ENCODE results near the gene MCM8. TPM values are rescaled to one million over a fixed set of nuclear protein-coding genes. Genes with fewer than 3 reads are reported as not detected.

Gene MCM8
- polyA plus RNA-seq, 1 donor (not counting 4 experiments of a cell fraction or from before 2014, with no cell fraction given), result 7.0 TPM

- no peak overlapping the region for H2AFZ ChIP-seq (ENCODE audit: control insufficient read depth, low read length)
- peaks cover 13 to 19% of the 10 kb centered on the region in 2 experiments for H3K36me3 ChIP-seq (ENCODE audit: control insufficient read depth in 2 of 2, extremely low read depth in 1 of 2, insufficient read depth in 2 of 2, low read length in 2 of 2)
These were observed 89.3 kb downstream of the MCM8 start for GRCh38 chr20:6039766-6040165.

DNA sequence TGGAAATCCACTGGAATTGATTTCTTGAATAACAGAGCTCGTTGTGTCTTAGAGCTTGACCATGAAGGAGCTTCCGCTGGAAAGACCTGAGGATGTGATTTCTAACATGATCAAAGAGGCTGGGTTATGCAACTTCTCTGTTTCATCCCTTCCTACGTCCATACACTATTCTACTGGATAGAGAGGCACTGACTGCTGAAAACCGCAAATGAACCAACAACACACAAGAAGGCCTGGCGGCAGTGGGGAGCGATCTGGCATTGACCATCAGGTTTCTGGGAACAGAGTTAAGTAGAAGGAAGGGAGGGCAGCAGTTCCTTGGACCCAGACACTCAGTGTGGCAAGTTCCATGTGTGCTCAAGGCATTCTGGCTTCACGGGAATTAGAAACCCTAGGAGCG lies 90.1 kb downstream of the MCM8 start:
- no peak for TF ChIP-seq EZH2 (IDR thresholded peaks at IDR 0.05; ENCODE audit: low read length)
- TF ChIP-seq, protein P1, sequence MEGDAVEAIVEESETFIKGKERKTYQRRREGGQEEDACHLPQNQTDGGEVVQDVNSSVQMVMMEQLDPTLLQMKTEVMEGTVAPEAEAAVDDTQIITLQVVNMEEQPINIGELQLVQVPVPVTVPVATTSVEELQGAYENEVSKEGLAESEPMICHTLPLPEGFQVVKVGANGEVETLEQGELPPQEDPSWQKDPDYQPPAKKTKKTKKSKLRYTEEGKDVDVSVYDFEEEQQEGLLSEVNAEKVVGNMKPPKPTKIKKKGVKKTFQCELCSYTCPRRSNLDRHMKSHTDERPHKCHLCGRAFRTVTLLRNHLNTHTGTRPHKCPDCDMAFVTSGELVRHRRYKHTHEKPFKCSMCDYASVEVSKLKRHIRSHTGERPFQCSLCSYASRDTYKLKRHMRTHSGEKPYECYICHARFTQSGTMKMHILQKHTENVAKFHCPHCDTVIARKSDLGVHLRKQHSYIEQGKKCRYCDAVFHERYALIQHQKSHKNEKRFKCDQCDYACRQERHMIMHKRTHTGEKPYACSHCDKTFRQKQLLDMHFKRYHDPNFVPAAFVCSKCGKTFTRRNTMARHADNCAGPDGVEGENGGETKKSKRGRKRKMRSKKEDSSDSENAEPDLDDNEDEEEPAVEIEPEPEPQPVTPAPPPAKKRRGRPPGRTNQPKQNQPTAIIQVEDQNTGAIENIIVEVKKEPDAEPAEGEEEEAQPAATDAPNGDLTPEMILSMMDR (optimal IDR thresholded peaks at IDR 0.05 in 1 of 3, IDR thresholded peaks at IDR 0.05 in 1 of 3, conservative IDR thresholded peaks at IDR 0.05 in 1 of 3; ENCODE audit: extremely low read depth in 1 of 3, insufficient read depth in 2 of 3, low read length in 3 of 3), result no peak
- DNase-seq (ENCODE audit: low read depth, low spot score) (no peak), FAIRE-seq (no peak)
- no peak overlapping the region for H3K27ac ChIP-seq (ENCODE audit: control insufficient read depth, insufficient read depth, low read length)
- H3K27me3 ChIP-seq (ENCODE audit: control insufficient read depth, extremely low read depth, insufficient read depth, low read length), result no peaks in the 10 kb centered on the region
- no peak overlapping the region for H3K4me3 ChIP-seq (ENCODE audit: control insufficient read depth in 2 of 3, extremely low read depth in 1 of 3, insufficient read depth in 2 of 3, low read depth in 1 of 3, low read length in 3 of 3)
- peaks cover 13 to 18% of the 10 kb centered on the region in 2 experiments for H3K36me3 ChIP-seq (ENCODE audit: control insufficient read depth in 2 of 2, extremely low read depth in 1 of 2, insufficient read depth in 2 of 2, low read length in 2 of 2)
- no peak overlapping the region for H3K4me2 ChIP-seq (ENCODE audit: control insufficient read depth, extremely low read depth, insufficient read depth, low read depth, low read length)
- H2AFZ ChIP-seq (ENCODE audit: control insufficient read depth, low read length), result no peak overlapping the region
- dilution Hi-C loops (cut with MboI; ENCODE audit: extremely low pct_ligation_motif_present, low sequenced_read_pairs), result no loop called here
- H3K9me3 ChIP-seq (ENCODE audit: control insufficient read depth, low read depth, low read length), result no peaks in the 10 kb centered on the region
- no peaks in the 10 kb centered on the region for H3K9me1 ChIP-seq (ENCODE audit: control insufficient read depth, extremely low read depth, insufficient read depth, low read length)
- no peaks in the 10 kb centered on the region for H3K4me1 ChIP-seq (ENCODE audit: control insufficient read depth, extremely low read depth, insufficient read depth, low read length)
- no peaks in the 10 kb centered on the region for H3K79me2 ChIP-seq (ENCODE audit: control insufficient read depth, insufficient read depth, low read length)
- H3K9ac ChIP-seq (ENCODE audit: control insufficient read depth, extremely low read depth, insufficient read depth, low read length), result no peak overlapping the region
- no peaks in the 10 kb centered on the region for H4K20me1 ChIP-seq (ENCODE audit: control insufficient read depth, extremely low read depth, insufficient read depth, low read length)

More at GRCh38 chr20:6039766-6040165, 89.3 kb downstream of the MCM8 start:
- Histone ChIP-seq H3K9ac (ENCODE audit: control insufficient read depth, extremely low read depth, insufficient read depth, low read length) (no peak overlapping the region), H3K4me1 (ENCODE audit: control insufficient read depth, extremely low read depth, insufficient read depth, low read length) (no peaks in the 10 kb centered on the region), H3K27ac (ENCODE audit: control insufficient read depth, insufficient read depth, low read length) (no peak overlapping the region), H3K9me3 (ENCODE audit: control insufficient read depth, low read depth, low read length) (no peaks in the 10 kb centered on the region), H3K9me1 (ENCODE audit: control insufficient read depth, extremely low read depth, insufficient read depth, low read length) (no peaks in the 10 kb centered on the region), H3K79me2 (ENCODE audit: control insufficient read depth, insufficient read depth, low read length) (no peaks in the 10 kb centered on the region), H3K4me2 (ENCODE audit: control insufficient read depth, extremely low read depth, insufficient read depth, low read depth, low read length) (no peak overlapping the region), H3K27me3 (ENCODE audit: control insufficient read depth, extremely low read depth, insufficient read depth, low read length) (no peaks in the 10 kb centered on the region), H4K20me1 (ENCODE audit: control insufficient read depth, extremely low read depth, insufficient read depth, low read length) (no peaks in the 10 kb centered on the region), H3K4me3 (ENCODE audit: control insufficient read depth in 2 of 3, extremely low read depth in 1 of 3, insufficient read depth in 2 of 3, low read depth in 1 of 3, low read length in 3 of 3) (no peak overlapping the region)
- FAIRE-seq (no peak), DNase-seq (ENCODE audit: low read depth, low spot score) (no peak)
- no peak for TF ChIP-seq EZH2 (IDR thresholded peaks at IDR 0.05; ENCODE audit: low read length)
- TF ChIP-seq, protein P1 (optimal IDR thresholded peaks at IDR 0.05 in 1 of 3, IDR thresholded peaks at IDR 0.05 in 1 of 3, conservative IDR thresholded peaks at IDR 0.05 in 1 of 3; ENCODE audit: extremely low read depth in 1 of 3, insufficient read depth in 2 of 3, low read length in 3 of 3), result no peak
- dilution Hi-C loops (cut with MboI; ENCODE audit: extremely low pct_ligation_motif_present, low sequenced_read_pairs), result no loop called here
